ENCODE results near the gene TERC. TPM values are rescaled to one million over a fixed set of nuclear protein-coding genes. Genes with fewer than 3 reads are reported as not detected.

The TERC gene
- total and polyA plus RNA-seq, 10 of the 15 experiments (the other 5 are each of a cell fraction or from before 2014, with no cell fraction given) = 0.43 to 125 (median 6.2) TPM; not detected in 4

DNA sequence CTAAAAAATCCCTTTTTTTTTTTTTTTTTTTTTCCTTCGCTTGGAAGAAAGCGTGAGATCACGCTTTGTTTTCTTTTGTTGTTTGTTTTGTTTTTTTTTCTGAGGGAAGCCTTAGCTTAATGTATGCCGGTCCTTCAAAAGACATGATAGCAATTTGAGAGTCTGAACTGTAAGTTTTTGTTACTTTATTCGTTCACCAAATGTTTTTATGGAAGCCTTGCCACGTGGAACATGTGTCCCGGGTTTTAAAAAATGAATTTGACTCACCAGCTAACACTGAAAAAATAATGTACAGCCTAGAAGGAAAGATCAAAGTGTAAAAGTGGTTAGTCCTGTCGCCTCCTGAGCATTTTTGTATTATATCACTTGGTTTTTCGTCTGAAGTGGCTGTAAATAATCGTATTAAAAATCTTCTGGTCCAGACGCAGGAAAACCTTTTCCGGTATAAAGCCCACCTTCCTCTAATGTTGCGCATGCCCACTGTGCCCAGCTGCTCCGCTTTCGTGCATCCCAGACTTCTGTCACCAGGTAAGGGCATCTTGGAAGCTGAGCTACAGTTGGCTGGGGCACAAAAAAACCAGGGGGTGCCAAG is 7.5 kb upstream of the TERC start (continued):
- TF ChIP-seq ZNF592 (IDR thresholded peaks at IDR 0.05) (no peak), CBX5 (IDR thresholded peaks at IDR 0.05; ENCODE audit: low read depth) (0 out of 2 replicates have a peak, but pooled peaks have one; percentile 34), HDAC2 (IDR thresholded peaks at IDR 0.05) (no peak), IKZF2 (IDR thresholded peaks at IDR 0.05) (no peak), RAD51 (IDR thresholded peaks at IDR 0.05) (peak; percentile 32; the same call in 1 of the 2 replicates), ETV6 (conservative IDR thresholded peaks at IDR 0.05 in 1 of 2, IDR thresholded peaks at IDR 0.05 in 1 of 2; ENCODE audit: borderline replicate concordance in 1 of 2, low read depth in 1 of 2) (no peak), SRF (IDR thresholded peaks at IDR 0.05; ENCODE audit: low read depth in 2 of 2, low read length in 2 of 2) (no peak), ZNF622 (IDR thresholded peaks at IDR 0.05) (no peak), ZNF274 (IDR thresholded peaks at IDR 0.05; ENCODE audit: insufficient read depth, insufficient read length) (no peak), FOXK2 (IDR thresholded peaks at IDR 0.05) (no peak), NKRF (conservative IDR thresholded peaks at IDR 0.05) (peak; percentile 75; the same call in 1 of the 2 replicates), POU2F2 (IDR thresholded peaks at IDR 0.05; ENCODE audit: borderline replicate concordance, low read depth, low read length) (no peak)
- TF ChIP-seq, protein P1, sequence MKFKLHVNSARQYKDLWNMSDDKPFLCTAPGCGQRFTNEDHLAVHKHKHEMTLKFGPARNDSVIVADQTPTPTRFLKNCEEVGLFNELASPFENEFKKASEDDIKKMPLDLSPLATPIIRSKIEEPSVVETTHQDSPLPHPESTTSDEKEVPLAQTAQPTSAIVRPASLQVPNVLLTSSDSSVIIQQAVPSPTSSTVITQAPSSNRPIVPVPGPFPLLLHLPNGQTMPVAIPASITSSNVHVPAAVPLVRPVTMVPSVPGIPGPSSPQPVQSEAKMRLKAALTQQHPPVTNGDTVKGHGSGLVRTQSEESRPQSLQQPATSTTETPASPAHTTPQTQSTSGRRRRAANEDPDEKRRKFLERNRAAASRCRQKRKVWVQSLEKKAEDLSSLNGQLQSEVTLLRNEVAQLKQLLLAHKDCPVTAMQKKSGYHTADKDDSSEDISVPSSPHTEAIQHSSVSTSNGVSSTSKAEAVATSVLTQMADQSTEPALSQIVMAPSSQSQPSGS (IDR thresholded peaks at IDR 0.05; ENCODE audit: low read length) = 0 out of 2 replicates have a peak, but pooled peaks have one; percentile 23
- TF ChIP-seq, protein P2, sequence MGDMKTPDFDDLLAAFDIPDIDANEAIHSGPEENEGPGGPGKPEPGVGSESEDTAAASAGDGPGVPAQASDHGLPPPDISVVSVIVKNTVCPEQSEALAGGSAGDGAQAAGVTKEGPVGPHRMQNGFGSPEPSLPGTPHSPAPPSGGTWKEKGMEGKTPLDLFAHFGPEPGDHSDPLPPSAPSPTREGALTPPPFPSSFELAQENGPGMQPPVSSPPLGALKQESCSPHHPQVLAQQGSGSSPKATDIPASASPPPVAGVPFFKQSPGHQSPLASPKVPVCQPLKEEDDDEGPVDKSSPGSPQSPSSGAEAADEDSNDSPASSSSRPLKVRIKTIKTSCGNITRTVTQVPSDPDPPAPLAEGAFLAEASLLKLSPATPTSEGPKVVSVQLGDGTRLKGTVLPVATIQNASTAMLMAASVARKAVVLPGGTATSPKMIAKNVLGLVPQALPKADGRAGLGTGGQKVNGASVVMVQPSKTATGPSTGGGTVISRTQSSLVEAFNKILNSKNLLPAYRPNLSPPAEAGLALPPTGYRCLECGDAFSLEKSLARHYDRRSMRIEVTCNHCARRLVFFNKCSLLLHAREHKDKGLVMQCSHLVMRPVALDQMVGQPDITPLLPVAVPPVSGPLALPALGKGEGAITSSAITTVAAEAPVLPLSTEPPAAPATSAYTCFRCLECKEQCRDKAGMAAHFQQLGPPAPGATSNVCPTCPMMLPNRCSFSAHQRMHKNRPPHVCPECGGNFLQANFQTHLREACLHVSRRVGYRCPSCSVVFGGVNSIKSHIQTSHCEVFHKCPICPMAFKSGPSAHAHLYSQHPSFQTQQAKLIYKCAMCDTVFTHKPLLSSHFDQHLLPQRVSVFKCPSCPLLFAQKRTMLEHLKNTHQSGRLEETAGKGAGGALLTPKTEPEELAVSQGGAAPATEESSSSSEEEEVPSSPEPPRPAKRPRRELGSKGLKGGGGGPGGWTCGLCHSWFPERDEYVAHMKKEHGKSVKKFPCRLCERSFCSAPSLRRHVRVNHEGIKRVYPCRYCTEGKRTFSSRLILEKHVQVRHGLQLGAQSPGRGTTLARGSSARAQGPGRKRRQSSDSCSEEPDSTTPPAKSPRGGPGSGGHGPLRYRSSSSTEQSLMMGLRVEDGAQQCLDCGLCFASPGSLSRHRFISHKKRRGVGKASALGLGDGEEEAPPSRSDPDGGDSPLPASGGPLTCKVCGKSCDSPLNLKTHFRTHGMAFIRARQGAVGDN (IDR thresholded peaks at IDR 0.05) = 0 out of 2 replicates have a peak, but pooled peaks have one; percentile 34

Data from GM12878 (cell line).